ENCODE data around the gene DHX30.
A peak's percentile ranks its signal among the peaks of the same experiment; 100 is the strongest.
"Not testable (repeated sequence)": the region's sequence is repeated elsewhere in the genome, so short reads cannot be mapped to it uniquely, and the experiment has no call there.

The DHX30 gene, protein sequence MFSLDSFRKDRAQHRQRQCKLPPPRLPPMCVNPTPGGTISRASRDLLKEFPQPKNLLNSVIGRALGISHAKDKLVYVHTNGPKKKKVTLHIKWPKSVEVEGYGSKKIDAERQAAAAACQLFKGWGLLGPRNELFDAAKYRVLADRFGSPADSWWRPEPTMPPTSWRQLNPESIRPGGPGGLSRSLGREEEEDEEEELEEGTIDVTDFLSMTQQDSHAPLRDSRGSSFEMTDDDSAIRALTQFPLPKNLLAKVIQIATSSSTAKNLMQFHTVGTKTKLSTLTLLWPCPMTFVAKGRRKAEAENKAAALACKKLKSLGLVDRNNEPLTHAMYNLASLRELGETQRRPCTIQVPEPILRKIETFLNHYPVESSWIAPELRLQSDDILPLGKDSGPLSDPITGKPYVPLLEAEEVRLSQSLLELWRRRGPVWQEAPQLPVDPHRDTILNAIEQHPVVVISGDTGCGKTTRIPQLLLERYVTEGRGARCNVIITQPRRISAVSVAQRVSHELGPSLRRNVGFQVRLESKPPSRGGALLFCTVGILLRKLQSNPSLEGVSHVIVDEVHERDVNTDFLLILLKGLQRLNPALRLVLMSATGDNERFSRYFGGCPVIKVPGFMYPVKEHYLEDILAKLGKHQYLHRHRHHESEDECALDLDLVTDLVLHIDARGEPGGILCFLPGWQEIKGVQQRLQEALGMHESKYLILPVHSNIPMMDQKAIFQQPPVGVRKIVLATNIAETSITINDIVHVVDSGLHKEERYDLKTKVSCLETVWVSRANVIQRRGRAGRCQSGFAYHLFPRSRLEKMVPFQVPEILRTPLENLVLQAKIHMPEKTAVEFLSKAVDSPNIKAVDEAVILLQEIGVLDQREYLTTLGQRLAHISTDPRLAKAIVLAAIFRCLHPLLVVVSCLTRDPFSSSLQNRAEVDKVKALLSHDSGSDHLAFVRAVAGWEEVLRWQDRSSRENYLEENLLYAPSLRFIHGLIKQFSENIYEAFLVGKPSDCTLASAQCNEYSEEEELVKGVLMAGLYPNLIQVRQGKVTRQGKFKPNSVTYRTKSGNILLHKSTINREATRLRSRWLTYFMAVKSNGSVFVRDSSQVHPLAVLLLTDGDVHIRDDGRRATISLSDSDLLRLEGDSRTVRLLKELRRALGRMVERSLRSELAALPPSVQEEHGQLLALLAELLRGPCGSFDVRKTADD

DNA sequence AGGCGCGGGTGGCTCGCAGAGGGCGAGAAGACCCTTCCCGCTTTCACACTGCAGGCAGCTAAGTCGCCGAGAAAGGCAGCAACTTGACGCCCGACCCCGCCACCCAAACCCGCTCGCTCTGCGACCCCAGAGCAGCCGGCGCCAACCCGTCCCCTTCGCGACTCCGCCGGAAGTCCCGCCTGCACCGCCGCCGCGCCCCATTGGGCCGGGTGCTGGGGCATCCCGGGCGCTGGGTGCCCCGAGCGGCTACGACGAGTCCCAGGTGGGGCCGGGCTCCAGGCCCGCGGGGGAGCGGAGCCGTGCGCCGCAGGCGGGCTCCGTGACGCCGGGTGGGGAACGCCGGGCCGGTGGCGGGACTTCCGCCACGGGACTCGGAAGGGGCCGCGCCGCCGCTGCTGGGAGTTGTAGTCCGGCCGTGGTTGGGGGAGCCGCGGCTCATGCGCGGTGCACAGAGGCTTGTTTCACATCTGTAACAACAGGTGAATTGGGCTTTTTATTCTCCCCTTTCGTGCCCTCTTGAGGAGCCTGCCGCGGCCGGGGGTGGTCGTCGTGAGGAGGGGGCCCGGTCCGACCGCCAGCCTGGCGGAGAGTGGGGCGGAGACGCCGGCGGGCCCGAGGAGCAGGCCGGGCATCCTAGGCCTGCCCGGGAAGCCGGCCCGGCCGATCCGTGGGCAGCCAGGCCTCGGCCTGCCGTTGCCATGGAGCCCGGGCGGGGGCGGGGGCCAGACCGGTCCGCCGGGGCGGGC is at the start of gene DHX30:
Gene DHX30, plus strand, starts transcription at position 405 of the 746 bp plus-strand sequence. CDS start 7,546 bp downstream, outside the sequence.
- H3K36me3 Mint-ChIP-seq: peaks cover 27% of the 10 kb centered on the region
- ATAC-seq: peak; percentile 95

DNA sequence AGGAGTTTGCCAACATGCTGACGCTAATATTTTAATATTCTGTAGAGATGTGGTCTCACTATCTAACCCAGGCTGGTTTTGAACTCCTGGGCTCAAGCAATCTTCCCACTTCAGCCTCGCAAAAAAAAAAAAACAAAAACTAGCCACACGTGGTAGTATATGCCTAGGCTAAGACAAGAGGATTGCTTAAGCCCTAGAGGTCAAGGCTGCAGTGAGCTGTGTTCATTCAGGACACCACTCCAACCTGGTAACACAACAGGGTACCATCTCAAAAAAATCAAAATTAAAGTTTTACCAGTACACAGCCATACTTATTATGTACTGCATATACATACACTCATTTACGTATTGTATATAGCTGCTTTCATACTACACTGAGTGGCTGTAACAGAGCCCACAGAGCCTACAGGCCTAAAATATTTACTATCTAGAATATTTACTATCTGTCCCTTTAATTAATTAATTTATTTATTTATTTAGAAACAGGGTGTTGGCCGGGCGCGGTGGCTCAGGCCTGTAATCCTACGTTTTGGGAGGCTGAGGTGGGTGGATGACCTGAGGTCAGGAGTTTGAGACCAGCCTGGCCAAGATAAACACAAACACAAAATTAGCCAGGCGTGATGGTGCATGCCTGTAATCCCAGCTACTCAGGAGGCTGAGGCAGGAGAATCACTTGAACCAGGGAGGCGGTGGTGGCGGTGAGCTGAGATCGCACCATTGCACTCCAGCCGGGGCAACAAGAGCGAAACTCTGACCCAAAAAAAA is 44.5 kb upstream of the DHX30 start:
- ATAC-seq (no peak), DNase-seq (ENCODE audit: low spot score in 2 of 2) (no peak)
- no peaks in the 10 kb centered on the region for H3K9me3 Mint-ChIP-seq
- peaks cover 80% of the 10 kb centered on the region for H3K36me3 Mint-ChIP-seq
- peaks cover 10% of the 10 kb centered on the region for H3K4me1 Mint-ChIP-seq
- H3K4me3 Mint-ChIP-seq: no peak overlapping the region
- no peak overlapping the region for H3K27ac Mint-ChIP-seq

More for the DNA sequence above, at the start of gene DHX30:
- peak within 1 kb of the TSS; percentile 90 for H3K4me3 Mint-ChIP-seq
- peak within 1 kb of the TSS; percentile 93 for H3K27ac Mint-ChIP-seq
- peak; percentile 78 to 93 for DNase-seq (ENCODE audit: low spot score in 2 of 2)
- H3K9me3 Mint-ChIP-seq: no peaks in the 10 kb centered on the region
- peaks cover 12% of the 10 kb centered on the region for H3K4me1 Mint-ChIP-seq

DNA sequence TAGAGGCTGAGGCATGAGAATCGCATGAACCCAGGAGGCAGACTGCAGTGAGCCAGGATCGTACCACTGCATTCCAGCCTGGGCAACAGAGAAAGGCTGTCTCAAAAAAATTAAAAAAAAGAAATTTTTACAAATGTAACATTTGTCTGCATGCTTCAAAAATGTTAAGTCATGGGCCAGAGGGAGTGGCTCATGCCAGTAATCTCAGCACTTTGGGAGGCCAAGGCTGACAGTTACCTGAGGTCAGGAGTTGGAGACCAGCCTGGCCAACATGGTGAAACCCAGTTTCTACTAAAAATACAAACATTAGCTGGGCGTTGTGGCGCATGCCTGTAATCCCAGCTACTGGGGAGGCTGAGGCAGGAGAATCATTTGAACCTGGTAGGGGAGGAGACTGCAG is 42.7 kb upstream of the DHX30 start:
- H3K4me1 Mint-ChIP-seq; DNase-seq (ENCODE audit: low spot score in 2 of 2); ATAC-seq; H3K4me3 Mint-ChIP-seq; H3K9me3 Mint-ChIP-seq: not testable (repeated sequence)
- Mint-ChIP-seq H3K27ac (peak overlapping the region; percentile 26), H3K36me3 (peaks cover 85% of the 10 kb centered on the region)

DNA sequence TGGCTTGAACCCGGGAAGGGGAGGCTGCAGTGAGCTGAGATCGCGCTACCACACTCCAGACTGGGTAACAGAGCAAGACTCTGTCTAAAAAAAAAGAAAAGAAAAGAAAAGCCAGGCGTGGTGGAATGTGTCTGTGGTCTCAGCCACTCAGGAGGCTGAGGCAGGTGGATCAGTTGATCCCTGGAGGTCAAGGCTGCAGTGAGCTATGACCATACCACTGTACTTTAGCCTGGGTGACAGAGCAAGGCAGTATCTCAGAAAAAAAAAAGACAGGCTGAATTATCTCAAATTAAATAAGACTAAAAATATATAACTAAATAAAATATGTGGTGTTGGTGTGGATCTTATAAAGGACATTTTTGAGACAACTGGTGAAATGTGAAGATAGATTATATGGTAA is 41.9 kb upstream of the DHX30 start:
- H3K27ac Mint-ChIP-seq: no peak overlapping the region
- no peaks in the 10 kb centered on the region for H3K9me3 Mint-ChIP-seq
- H3K36me3 Mint-ChIP-seq: peaks cover 85% of the 10 kb centered on the region
- H3K4me1 Mint-ChIP-seq: peaks cover 10% of the 10 kb centered on the region
- DNase-seq (ENCODE audit: low spot score in 2 of 2) (no peak), ATAC-seq (no peak)
- no peak overlapping the region for H3K4me3 Mint-ChIP-seq

DNA sequence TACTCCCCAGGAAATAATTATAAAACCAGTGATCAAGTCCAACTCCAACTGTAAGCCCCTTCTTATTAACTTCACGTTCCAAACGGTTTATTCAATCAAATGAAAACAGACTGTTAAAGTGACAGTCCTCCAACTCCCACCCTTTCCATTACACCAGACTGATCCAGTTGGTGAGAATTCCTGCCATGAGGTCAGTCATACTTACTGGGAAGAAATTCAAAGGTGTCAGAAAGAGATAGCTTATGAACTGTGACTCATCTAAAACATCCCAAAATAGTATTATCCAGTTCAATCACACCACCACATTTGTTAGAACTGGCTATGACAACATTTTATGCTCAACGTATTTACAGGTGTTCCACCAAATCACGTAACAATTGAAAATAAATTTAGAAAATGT is 40.7 kb upstream of the DHX30 start:
- no peak for DNase-seq (ENCODE audit: low spot score in 2 of 2)
- ATAC-seq: no peak
- Mint-ChIP-seq H3K27ac (peak overlapping the region; percentile 60), H3K9me3 (no peaks in the 10 kb centered on the region), H3K36me3 (peaks cover 85% of the 10 kb centered on the region), H3K4me1 (peaks cover 10% of the 10 kb centered on the region), H3K4me3 (no peak overlapping the region)

DNA sequence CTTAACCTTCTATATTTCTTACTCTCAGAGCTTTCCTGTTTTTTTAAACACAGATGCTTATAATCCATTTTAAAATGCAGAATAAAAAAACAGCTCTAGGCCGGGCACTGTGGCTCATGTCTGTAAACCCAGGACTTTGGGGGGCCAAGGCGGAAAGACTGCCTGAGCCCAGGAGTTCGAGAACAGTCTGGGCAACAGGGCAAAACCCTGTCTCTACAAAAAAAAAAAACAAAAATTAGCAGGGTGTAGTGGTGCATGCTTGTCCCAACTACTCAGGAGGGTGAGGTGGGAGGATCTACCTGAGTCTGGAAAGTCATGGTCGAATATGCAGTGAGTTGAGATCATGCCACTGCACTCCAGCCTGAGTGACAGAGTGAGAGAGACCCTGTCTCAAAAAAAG is 36.8 kb upstream of the DHX30 start:
- Mint-ChIP-seq H3K27ac (no peak overlapping the region), H3K36me3 (peaks cover 94% of the 10 kb centered on the region), H3K4me3 (no peak overlapping the region), H3K9me3 (no peaks in the 10 kb centered on the region), H3K4me1 (peaks cover 10% of the 10 kb centered on the region)
- DNase-seq (ENCODE audit: low spot score in 2 of 2) (no peak), ATAC-seq (no peak)

DNA sequence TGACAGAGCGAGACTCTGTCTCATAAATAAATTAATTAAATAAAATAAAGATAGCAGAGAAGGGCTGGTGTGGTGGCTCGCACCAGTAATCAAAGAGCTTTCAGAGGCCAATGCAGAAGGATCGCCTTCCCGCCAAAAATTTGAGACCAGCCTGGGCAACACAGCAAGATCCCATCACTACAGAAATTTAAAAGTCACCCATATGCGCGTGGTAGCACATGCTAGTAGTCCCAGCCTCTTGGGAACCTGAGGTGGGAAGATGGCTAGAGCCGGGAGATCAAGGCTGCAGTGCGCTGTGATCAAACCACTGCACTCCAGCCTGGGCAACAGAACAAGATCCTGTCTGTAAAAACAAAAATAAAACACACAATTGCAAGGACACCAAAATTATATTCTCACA is 30.9 kb upstream of the DHX30 start:
- Mint-ChIP-seq H3K4me3 (no peak overlapping the region), H3K36me3 (peaks cover 92% of the 10 kb centered on the region), H3K4me1 (peaks cover 7% of the 10 kb centered on the region), H3K9me3 (no peaks in the 10 kb centered on the region), H3K27ac (no peak overlapping the region)
- DNase-seq (ENCODE audit: low spot score in 2 of 2) (no peak), ATAC-seq (no peak)

DNA sequence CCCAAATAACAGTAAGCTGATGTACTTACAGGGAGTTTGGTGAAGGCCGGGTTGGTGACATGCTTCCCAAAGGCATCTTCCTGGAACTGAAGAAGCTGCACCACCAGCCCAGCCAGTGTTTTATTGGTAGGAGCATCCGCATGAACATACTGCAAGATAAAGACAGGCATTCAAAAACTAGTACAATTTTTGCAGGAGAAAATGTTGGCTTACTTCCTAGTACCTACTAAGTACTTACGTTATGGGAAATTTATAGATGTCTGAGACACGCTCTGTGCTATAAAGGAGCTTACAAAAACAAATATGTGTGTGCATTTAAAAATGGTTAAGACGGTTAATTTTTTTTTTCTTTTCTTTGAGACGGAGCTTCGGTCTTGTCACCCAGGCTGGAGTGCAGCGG is 30.1 kb upstream of the DHX30 start:
- no peak for DNase-seq (ENCODE audit: low spot score in 2 of 2)
- H3K27ac Mint-ChIP-seq: no peak overlapping the region
- no peak overlapping the region for H3K4me3 Mint-ChIP-seq
- H3K9me3 Mint-ChIP-seq: no peaks in the 10 kb centered on the region
- H3K4me1 Mint-ChIP-seq: peaks cover 7% of the 10 kb centered on the region
- ATAC-seq: no peak
- peaks cover 89% of the 10 kb centered on the region for H3K36me3 Mint-ChIP-seq

DNA sequence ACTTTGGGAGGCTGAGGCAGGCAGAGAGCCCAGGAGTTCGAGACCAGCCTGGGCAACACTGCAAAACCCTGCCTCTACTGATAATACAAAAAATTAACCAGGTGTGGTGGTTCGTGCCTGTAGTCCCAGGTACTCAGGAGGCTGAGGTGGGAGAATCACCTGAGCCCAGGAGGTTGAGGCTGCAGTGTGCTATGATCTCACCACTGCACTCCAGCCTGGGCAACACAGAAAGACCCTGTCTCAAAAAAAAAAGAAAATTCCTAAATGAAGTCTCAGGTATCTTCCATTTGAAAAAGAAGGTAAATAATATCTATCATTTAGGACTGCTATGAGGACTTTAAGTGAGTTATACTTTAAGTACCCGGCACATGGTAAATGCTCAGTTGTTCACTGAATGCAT is 24.2 kb upstream of the DHX30 start:
- Mint-ChIP-seq H3K4me3 (no peak overlapping the region), H3K9me3 (no peaks in the 10 kb centered on the region), H3K4me1 (peaks cover 22% of the 10 kb centered on the region), H3K27ac (no peak overlapping the region), H3K36me3 (peaks cover 70% of the 10 kb centered on the region)
- no peak for ATAC-seq
- DNase-seq (ENCODE audit: low spot score in 2 of 2): no peak

DNA sequence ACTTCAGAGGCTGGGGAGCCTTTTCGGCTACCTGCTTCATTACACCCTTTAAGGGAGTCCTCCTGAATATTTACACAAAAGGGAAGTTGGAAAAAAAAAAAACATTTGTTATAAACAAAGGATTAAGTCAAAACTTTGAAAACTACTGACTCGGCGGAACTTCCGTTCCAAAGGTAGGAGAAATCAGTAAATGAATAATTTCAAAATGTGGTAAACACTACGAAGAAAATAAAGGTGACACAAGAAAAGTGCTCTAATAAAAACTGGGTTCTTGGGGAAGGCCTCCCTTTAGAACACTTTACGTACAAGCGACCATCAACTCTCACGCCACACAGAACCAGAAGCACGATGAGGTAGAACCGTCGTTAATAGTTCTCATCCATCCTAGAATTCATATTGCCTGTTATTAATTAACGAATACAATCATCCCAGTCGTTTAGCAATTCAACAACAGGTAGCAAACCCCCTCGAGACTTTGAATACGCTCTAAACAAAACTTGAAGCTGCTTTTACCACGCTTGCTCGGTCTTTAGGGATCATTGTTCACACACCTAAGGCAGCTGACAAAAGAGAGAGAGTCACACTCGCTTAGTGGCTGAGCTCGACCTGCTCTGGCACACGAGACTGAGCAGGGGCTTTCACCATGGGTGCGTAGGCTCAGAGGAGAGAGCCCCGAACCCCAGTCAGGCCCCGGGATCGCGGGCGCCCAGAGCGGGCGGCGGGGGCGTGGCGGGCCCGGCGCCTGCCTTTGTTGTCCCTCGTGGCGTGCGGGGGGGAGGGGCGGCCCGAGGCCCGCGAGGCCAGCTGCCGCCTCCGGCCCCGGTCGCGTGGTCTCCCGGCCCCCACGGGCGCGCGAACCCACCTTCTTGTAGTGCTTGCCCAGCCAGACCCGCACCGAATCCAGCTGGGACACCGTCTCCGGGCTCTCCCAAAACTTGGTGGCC is 21.9 kb upstream of the DHX30 start:
- H3K27ac Mint-ChIP-seq: peak overlapping the region; percentile 98
- ATAC-seq: peak; percentile 60
- DNase-seq (ENCODE audit: low spot score in 2 of 2): no peak
- peak overlapping the region; percentile 91 for H3K4me3 Mint-ChIP-seq
- H3K4me1 Mint-ChIP-seq: peaks cover 16% of the 10 kb centered on the region
- peaks cover 55% of the 10 kb centered on the region for H3K36me3 Mint-ChIP-seq
- no peaks in the 10 kb centered on the region for H3K9me3 Mint-ChIP-seq

DNA sequence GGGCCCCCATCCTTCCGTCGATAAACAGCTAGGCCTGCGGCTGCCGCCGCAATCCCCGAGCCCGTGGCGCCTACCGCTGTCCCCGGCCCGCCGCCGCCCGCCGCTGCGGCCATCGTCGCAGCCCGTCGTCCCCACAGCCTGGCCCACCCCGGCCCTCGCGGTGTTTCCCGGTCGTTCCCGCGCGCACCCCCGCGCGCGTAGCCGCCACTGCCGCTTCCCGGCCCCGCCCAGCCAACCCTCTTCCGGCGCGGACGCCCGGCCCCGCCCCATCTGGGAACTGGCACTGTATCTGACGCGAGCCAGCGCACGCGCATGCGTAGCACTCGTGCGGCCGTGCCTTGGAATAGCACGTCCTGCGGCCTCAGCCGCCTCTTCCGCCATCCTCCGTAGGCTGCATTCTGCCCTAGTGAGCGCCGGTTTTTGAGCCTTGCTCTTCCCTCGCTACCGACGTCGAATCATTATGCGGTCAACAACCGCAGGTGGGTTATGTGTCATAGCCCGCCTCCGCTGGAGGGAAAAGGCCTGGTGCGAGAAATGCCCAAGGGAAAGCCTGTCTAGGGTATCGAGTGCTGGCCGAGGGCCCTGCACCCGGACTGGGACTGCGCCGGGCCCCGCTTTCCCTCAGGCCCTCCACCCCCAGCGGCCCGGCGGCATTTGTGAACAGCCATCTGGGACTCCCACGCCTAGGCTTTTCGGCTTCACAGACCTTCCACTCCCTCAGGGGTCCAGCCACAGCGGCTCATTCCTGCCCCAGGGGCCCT is 21.1 kb upstream of the DHX30 start, which contains the start of gene SMARCC1:
Gene SMARCC1, minus strand, starts transcription at position 209 of the 761 bp plus-strand sequence. Its CDS starts 96 bp downstream, at position 113.
- Mint-ChIP-seq H3K4me3 (peak within 1 kb of the TSS; percentile 91), H3K9me3 (no peaks in the 10 kb centered on the region), H3K36me3 (peaks cover 46% of the 10 kb centered on the region), H3K27ac (peak within 1 kb of the TSS; percentile 98), H3K4me1 (peaks cover 16% of the 10 kb centered on the region)
- peak; percentile 96 for ATAC-seq
- DNase-seq (ENCODE audit: low spot score in 2 of 2): peak; percentile 95 to 99

DNA sequence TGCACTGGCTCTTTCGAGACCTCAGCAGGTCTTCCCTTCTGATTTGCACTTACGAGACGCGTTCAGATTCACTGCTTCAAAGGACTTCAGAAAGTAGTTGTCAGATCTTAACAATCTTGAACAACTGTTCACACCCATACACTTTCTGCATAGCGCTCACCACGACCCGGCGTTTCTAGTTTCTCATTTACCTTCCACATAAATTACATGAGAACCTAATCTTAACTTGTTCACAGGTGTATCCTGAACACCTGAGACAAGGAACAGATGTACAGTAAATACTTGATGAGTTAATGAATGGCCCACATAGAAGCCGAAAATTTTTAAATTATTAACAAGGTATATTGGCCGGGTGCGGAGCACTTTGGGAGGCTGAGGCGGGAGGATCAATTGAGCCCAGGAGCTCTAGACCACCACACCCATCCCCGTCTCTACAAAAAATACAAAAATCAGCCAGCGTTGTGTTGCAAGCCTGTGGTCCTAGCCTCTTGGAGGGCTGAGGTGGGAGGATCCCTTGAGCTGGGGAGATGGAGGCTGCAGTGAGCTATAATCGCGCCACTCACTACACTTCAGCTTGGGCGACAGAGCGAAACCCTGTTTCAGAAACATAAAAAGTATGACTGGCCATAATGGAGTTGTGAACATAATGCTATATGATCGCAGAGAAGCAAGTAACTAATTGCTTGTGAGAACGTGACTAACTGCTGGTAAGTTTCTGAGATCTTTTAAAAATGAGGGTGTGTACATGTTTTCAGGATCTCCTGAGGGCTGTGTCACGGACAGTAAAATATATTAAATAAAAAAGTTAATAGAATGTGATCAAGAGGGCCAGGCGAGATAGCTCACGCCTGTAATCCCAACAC is 20.3 kb upstream of the DHX30 start:
- ATAC-seq: no peak
- Mint-ChIP-seq H3K4me3 (peak overlapping the region; percentile 91), H3K9me3 (no peaks in the 10 kb centered on the region), H3K27ac (peak overlapping the region; percentile 98), H3K4me1 (peaks cover 16% of the 10 kb centered on the region), H3K36me3 (peaks cover 41% of the 10 kb centered on the region)
- no peak for DNase-seq (ENCODE audit: low spot score in 2 of 2)

All from stimulated activated effector memory CD8-positive, alpha-beta T cell treated with anti-CD3 and anti-CD28 coated beads, Interleukin-12 subunit alpha, Interleukin-12 subunit beta, amount 100 ng/mL, for 72 hours (primary cell).